ENCODE data around the gene RELT.

RELT gene

GRCh38 chr11:73386016-73386415, 9.8 kb downstream of the RELT start:
- H2AK5ac ChIP-seq (ENCODE audit: low read depth, low read length) = peak overlapping the region; percentile 88

GRCh38 chr11:73386546-73386945, 10.3 kb downstream of the RELT start:
- H2BK5ac ChIP-seq (ENCODE audit: low read length) = no peak overlapping the region
- peak overlapping the region; percentile 78 for H3K18ac ChIP-seq (ENCODE audit: low read length)
- H3K23ac ChIP-seq (ENCODE audit: low read depth, low read length, poor library complexity) = peak overlapping the region; percentile 52
- H3K14ac ChIP-seq (ENCODE audit: low read length) = no peak overlapping the region
- H3K4me2 ChIP-seq (ENCODE audit: insufficient read depth, low read length, poor library complexity, severe bottlenecking) = no peak overlapping the region
- H3K4me3 ChIP-seq (ENCODE audit: low read length in 2 of 2) = no peak overlapping the region
- H2AFZ ChIP-seq (ENCODE audit: low read length) = no peak overlapping the region
- no peak overlapping the region for H2BK120ac ChIP-seq (ENCODE audit: low read depth, low read length)
- H2BK15ac ChIP-seq (ENCODE audit: low read length) = peak overlapping the region; percentile 68
- H4K8ac ChIP-seq (ENCODE audit: low read depth, low read length) = no peak overlapping the region
- no peak overlapping the region for H3K27ac ChIP-seq (replicated peaks; ENCODE audit: low read length)
- H3K9me3 ChIP-seq (replicated peaks in 1 of 2; ENCODE audit: control insufficient read depth in 2 of 2, insufficient read depth in 1 of 2, low read depth in 1 of 2, low read length in 2 of 2) = no peaks in the 10 kb centered on the region
- peak overlapping the region; percentile 88 for H2AK5ac ChIP-seq (ENCODE audit: low read depth, low read length)
- peaks cover 27 to 28% of the 10 kb centered on the region in 2 donors for H3K4me1 ChIP-seq (ENCODE audit: control insufficient read depth in 2 of 2, insufficient read depth in 1 of 2, low read depth in 1 of 2, low read length in 2 of 2)
- no peak overlapping the region for H3K4ac ChIP-seq (ENCODE audit: low read length)
- H3K79me1 ChIP-seq (ENCODE audit: low read depth, low read length) = peaks cover 30% of the 10 kb centered on the region
- peak overlapping the region; percentile 82 for H2BK12ac ChIP-seq (ENCODE audit: low read length)
- H3K27me3 ChIP-seq (ENCODE audit: control insufficient read depth in 3 of 3, insufficient read depth in 3 of 3, low read depth in 1 of 3, low read length in 3 of 3) = no peaks in the 10 kb centered on the region
- H3K36me3 ChIP-seq (replicated peaks in 1 of 2; ENCODE audit: control insufficient read depth in 2 of 2, insufficient read depth in 2 of 2, low read length in 2 of 2) = peaks cover 1 to 17% of the 10 kb centered on the region in 2 donors
- WGBS, 2 donors (ENCODE audit: extremely low coverage in 2 of 2, insufficient read length in 2 of 2, insufficient replicate concordance in 1 of 2) = no CpG with 5 or more reads among the region's 8 CpGs
- no peak for DNase-seq (ENCODE audit: low spot score)
- H4K91ac ChIP-seq (ENCODE audit: low read depth, low read length, poor library complexity) = no peak overlapping the region
- H3K9ac ChIP-seq (ENCODE audit: low read depth, low read length, poor library complexity) = no peak overlapping the region

More at GRCh38 chr11:73386016-73386415, 9.8 kb downstream of the RELT start:
- H3K79me1 ChIP-seq (ENCODE audit: low read depth, low read length) = peaks cover 30% of the 10 kb centered on the region
- H2BK5ac ChIP-seq (ENCODE audit: low read length) = no peak overlapping the region
- H3K4me3 ChIP-seq (ENCODE audit: low read length in 2 of 2) = no peak overlapping the region
- H3K9ac ChIP-seq (ENCODE audit: low read depth, low read length, poor library complexity) = no peak overlapping the region
- no peaks in the 10 kb centered on the region for H3K27me3 ChIP-seq (ENCODE audit: control insufficient read depth in 3 of 3, insufficient read depth in 3 of 3, low read depth in 1 of 3, low read length in 3 of 3)
- WGBS, 2 donors (ENCODE audit: extremely low coverage in 2 of 2, insufficient read length in 2 of 2, insufficient replicate concordance in 1 of 2) = no CpG with 5 or more reads among the region's 8 CpGs
- H3K9me3 ChIP-seq (replicated peaks in 1 of 2; ENCODE audit: control insufficient read depth in 2 of 2, insufficient read depth in 1 of 2, low read depth in 1 of 2, low read length in 2 of 2) = no peaks in the 10 kb centered on the region
- peak overlapping the region; percentile 78 for H3K18ac ChIP-seq (ENCODE audit: low read length)
- DNase-seq (ENCODE audit: low spot score) = no peak
- H3K27ac ChIP-seq (replicated peaks; ENCODE audit: low read length) = no peak overlapping the region
- peaks cover 1 to 14% of the 10 kb centered on the region in 2 donors for H3K36me3 ChIP-seq (replicated peaks in 1 of 2; ENCODE audit: control insufficient read depth in 2 of 2, insufficient read depth in 2 of 2, low read length in 2 of 2)
- no peak overlapping the region for H3K4me2 ChIP-seq (ENCODE audit: insufficient read depth, low read length, poor library complexity, severe bottlenecking)
- no peak overlapping the region for H2BK12ac ChIP-seq (ENCODE audit: low read length)
- peaks cover 27 to 28% of the 10 kb centered on the region in 2 donors for H3K4me1 ChIP-seq (ENCODE audit: control insufficient read depth in 2 of 2, insufficient read depth in 1 of 2, low read depth in 1 of 2, low read length in 2 of 2)
- no peak overlapping the region for H4K91ac ChIP-seq (ENCODE audit: low read depth, low read length, poor library complexity)
- no peak overlapping the region for H3K14ac ChIP-seq (ENCODE audit: low read length)
- H3K23ac ChIP-seq (ENCODE audit: low read depth, low read length, poor library complexity) = peak overlapping the region; percentile 52
- no peak overlapping the region for H4K8ac ChIP-seq (ENCODE audit: low read depth, low read length)
- H3K4ac ChIP-seq (ENCODE audit: low read length) = no peak overlapping the region
- H2BK120ac ChIP-seq (ENCODE audit: low read depth, low read length) = no peak overlapping the region
- H2BK15ac ChIP-seq (ENCODE audit: low read length) = peak overlapping the region; percentile 68
- no peak overlapping the region for H2AFZ ChIP-seq (ENCODE audit: low read length)

- H2BK5ac ChIP-seq (ENCODE audit: low read length) = no peak overlapping the region
- peaks cover 30% of the 10 kb centered on the region for H3K79me1 ChIP-seq (ENCODE audit: low read depth, low read length)
- H3K36me3 ChIP-seq (replicated peaks in 1 of 2; ENCODE audit: control insufficient read depth in 2 of 2, insufficient read depth in 2 of 2, low read length in 2 of 2) = peaks cover 1 to 17% of the 10 kb centered on the region in 2 donors
- H3K27ac ChIP-seq (replicated peaks; ENCODE audit: low read length) = no peak overlapping the region
- no peak overlapping the region for H3K4me2 ChIP-seq (ENCODE audit: insufficient read depth, low read length, poor library complexity, severe bottlenecking)
- peak overlapping the region; percentile 17 for H3K18ac ChIP-seq (ENCODE audit: low read length)
- H3K14ac ChIP-seq (ENCODE audit: low read length) = no peak overlapping the region
- no peak overlapping the region for H2AFZ ChIP-seq (ENCODE audit: low read length)
- no peak for DNase-seq (ENCODE audit: low spot score)
- no peaks in the 10 kb centered on the region for H3K27me3 ChIP-seq (ENCODE audit: control insufficient read depth in 3 of 3, insufficient read depth in 3 of 3, low read depth in 1 of 3, low read length in 3 of 3)
- no peaks in the 10 kb centered on the region for H3K9me3 ChIP-seq (replicated peaks in 1 of 2; ENCODE audit: control insufficient read depth in 2 of 2, insufficient read depth in 1 of 2, low read depth in 1 of 2, low read length in 2 of 2)
- WGBS, 2 donors (ENCODE audit: extremely low coverage in 2 of 2, insufficient read length in 2 of 2, insufficient replicate concordance in 1 of 2) = no CpG with 5 or more reads among the region's 21 CpGs
- no peak overlapping the region for H2BK15ac ChIP-seq (ENCODE audit: low read length)
- peak overlapping the region; percentile 35 for H3K23ac ChIP-seq (ENCODE audit: low read depth, low read length, poor library complexity)
- H2BK120ac ChIP-seq (ENCODE audit: low read depth, low read length) = no peak overlapping the region
- H3K4ac ChIP-seq (ENCODE audit: low read length) = no peak overlapping the region
- H2AK5ac ChIP-seq (ENCODE audit: low read depth, low read length) = peak overlapping the region; percentile 28
- H3K9ac ChIP-seq (ENCODE audit: low read depth, low read length, poor library complexity) = peak overlapping the region; percentile 10
- peaks cover 26 to 28% of the 10 kb centered on the region in 2 donors for H3K4me1 ChIP-seq (ENCODE audit: control insufficient read depth in 2 of 2, insufficient read depth in 1 of 2, low read depth in 1 of 2, low read length in 2 of 2)
- no peak overlapping the region for H4K91ac ChIP-seq (ENCODE audit: low read depth, low read length, poor library complexity)
- no peak overlapping the region for H3K4me3 ChIP-seq (ENCODE audit: low read length in 2 of 2)
- H4K8ac ChIP-seq (ENCODE audit: low read depth, low read length) = no peak overlapping the region
- H2BK12ac ChIP-seq (ENCODE audit: low read length) = no peak overlapping the region
Observed at GRCh38 chr11:73387594-73388264, 11.5 kb downstream of the RELT start.

GRCh38 chr11:73388265-73389133, 12.3 kb downstream of the RELT start:
- DNase-seq (ENCODE audit: low spot score) = no peak
- no CpG with 5 or more reads among the region's 23 CpGs for WGBS, 2 donors (ENCODE audit: extremely low coverage in 2 of 2, insufficient read length in 2 of 2, insufficient replicate concordance in 1 of 2)
- no peak overlapping the region for H2BK15ac ChIP-seq (ENCODE audit: low read length)

More at GRCh38 chr11:73388265-73389133, 12.3 kb downstream of the RELT start:
- H2BK5ac ChIP-seq (ENCODE audit: low read length) = no peak overlapping the region
- H4K8ac ChIP-seq (ENCODE audit: low read depth, low read length) = no peak overlapping the region
- no peak overlapping the region for H3K4ac ChIP-seq (ENCODE audit: low read length)
- H3K9me3 ChIP-seq (replicated peaks in 1 of 2; ENCODE audit: control insufficient read depth in 2 of 2, insufficient read depth in 1 of 2, low read depth in 1 of 2, low read length in 2 of 2) = no peaks in the 10 kb centered on the region
- no peak overlapping the region for H2AFZ ChIP-seq (ENCODE audit: low read length)
- H3K4me2 ChIP-seq (ENCODE audit: insufficient read depth, low read length, poor library complexity, severe bottlenecking) = no peak overlapping the region
- H3K18ac ChIP-seq (ENCODE audit: low read length) = peak overlapping the region; percentile 68
- no peak overlapping the region for H3K27ac ChIP-seq (replicated peaks; ENCODE audit: low read length)
- peaks cover 19 to 23% of the 10 kb centered on the region in 2 donors for H3K4me1 ChIP-seq (ENCODE audit: control insufficient read depth in 2 of 2, insufficient read depth in 1 of 2, low read depth in 1 of 2, low read length in 2 of 2)
- H3K79me1 ChIP-seq (ENCODE audit: low read depth, low read length) = peaks cover 30% of the 10 kb centered on the region
- peak overlapping the region; percentile 10 for H3K9ac ChIP-seq (ENCODE audit: low read depth, low read length, poor library complexity)
- H2BK12ac ChIP-seq (ENCODE audit: low read length) = no peak overlapping the region
- H3K27me3 ChIP-seq (ENCODE audit: control insufficient read depth in 3 of 3, insufficient read depth in 3 of 3, low read depth in 1 of 3, low read length in 3 of 3) = no peaks in the 10 kb centered on the region
- no peak overlapping the region for H3K4me3 ChIP-seq (ENCODE audit: low read length in 2 of 2)
- H3K36me3 ChIP-seq (replicated peaks in 1 of 2; ENCODE audit: control insufficient read depth in 2 of 2, insufficient read depth in 2 of 2, low read length in 2 of 2) = peaks cover 1 to 17% of the 10 kb centered on the region in 2 donors
- H3K14ac ChIP-seq (ENCODE audit: low read length) = no peak overlapping the region
- H3K23ac ChIP-seq (ENCODE audit: low read depth, low read length, poor library complexity) = peak overlapping the region; percentile 90
- H2AK5ac ChIP-seq (ENCODE audit: low read depth, low read length) = peak overlapping the region; percentile 28
- H4K91ac ChIP-seq (ENCODE audit: low read depth, low read length, poor library complexity) = no peak overlapping the region
- no peak overlapping the region for H2BK120ac ChIP-seq (ENCODE audit: low read depth, low read length)

Data from neuronal stem cell (in vitro differentiated cells).